Epithelial cell of prostate (primary cell): ENCODE results near the gene YWHAQ.

Source experiments
- DNase-seq: peaks from one replicate; pipeline ENCODE4 v3.0.0-alpha.2; 2011; ENCODE audit warnings: low read depth, low spot score
- H3K27ac ChIP-seq: fragments of 450-650 bp; 2 replicates; pipeline ENCODE4 v1.5.1; 2017; ENCODE audit warnings: mild to moderate bottlenecking

Gene YWHAQ

DNA sequence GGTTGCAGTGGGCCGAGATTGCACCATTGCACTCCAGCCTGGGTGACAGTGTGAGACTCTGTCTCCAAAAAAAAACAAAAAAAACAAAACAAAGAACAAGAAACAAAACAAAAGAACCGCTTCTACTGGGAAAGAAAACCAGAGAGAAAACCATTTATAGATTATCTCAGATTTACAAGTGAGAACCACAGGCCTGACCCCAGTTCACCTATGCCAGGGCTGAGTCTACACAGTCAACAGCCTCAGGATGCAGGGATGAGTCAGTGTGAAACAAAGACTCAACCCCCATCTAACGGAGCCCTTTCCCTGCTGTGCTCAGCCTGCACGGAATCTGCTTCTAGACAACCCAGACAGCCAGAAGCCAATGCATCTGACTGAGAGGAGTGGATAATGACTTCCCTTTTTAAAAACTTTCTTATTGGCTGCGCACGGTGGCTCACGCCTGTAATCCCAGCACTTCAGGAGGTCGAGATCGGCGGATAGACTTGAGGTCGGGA lies 25.5 kb upstream of the YWHAQ start:
- H3K27ac ChIP-seq = peak overlapping the region; percentile 89
- DNase-seq = peak; percentile 83

DNA sequence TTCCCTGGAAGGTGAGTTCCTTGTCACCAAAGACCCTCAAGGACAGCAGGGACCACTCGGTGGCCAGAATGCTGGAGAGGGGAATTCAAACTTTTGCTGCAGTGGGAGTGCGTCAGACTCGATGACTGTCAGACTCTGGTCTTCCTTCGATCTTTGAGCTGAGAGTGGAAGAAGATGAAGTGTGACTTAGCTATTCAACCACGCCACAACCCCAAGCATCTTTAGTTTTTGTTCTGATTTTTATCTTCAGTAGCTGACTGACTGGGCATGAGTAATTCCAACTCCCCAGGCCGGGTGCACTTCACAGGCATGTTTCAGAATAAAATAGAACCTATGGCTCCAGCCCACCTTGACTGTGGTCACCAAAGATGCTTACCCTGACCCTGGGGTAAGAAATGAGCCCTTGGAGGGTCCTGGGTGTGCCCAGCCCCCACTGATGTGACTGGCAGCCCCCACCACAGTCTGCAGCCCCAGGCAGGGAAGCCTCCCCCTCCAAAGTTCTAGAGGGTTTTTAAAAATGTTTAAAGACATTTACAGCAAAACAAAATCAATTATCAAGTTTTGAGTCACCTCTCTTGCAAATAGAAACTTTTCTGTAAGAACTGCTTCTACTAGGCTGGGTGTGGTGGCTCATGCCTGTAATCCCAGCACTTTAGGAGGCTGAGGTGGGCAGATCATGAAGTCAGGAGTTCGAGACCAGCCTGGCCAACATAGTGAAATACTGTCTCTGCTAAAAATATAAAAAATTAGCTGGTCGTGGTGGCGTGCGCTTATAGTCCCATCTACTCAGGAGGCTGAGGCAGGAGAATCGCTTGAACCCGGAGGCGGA lies 24.9 kb upstream of the YWHAQ start:
- DNase-seq = peak; percentile 69
- peak overlapping the region; percentile 89 for H3K27ac ChIP-seq

DNA sequence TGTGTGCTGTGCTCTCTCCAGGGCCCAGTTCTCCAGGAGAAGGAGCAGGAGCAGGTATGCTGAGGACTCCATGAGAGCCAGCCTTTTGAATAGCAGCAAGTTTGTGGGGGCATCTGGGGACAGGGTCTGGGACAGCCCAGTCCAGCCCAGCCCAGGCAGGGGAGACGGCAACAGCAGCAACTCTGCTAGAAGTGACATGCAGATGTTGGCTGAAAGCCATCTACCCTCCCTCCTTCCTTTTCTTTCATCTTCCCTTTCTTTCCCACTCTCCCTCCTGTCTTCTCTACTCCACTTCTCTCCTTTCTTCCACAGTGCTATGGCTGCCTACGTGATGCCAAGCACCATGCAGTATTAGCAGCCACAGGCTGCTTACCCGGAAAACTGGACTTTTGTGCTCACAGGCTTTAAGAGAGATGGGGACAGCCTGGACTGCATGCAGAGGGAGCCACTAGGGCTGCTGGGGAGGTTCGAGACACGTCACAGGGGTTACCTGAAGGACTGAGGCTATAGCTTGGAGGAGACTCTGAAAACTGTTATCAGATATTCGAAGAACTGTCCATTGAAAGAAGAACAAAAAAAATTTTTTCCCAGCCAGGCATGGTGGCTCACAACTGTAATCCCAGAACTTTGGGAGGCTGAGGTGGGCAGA lies 23.8 kb upstream of the YWHAQ start:
- peak overlapping the region; percentile 89 for H3K27ac ChIP-seq
- no peak for DNase-seq

DNA sequence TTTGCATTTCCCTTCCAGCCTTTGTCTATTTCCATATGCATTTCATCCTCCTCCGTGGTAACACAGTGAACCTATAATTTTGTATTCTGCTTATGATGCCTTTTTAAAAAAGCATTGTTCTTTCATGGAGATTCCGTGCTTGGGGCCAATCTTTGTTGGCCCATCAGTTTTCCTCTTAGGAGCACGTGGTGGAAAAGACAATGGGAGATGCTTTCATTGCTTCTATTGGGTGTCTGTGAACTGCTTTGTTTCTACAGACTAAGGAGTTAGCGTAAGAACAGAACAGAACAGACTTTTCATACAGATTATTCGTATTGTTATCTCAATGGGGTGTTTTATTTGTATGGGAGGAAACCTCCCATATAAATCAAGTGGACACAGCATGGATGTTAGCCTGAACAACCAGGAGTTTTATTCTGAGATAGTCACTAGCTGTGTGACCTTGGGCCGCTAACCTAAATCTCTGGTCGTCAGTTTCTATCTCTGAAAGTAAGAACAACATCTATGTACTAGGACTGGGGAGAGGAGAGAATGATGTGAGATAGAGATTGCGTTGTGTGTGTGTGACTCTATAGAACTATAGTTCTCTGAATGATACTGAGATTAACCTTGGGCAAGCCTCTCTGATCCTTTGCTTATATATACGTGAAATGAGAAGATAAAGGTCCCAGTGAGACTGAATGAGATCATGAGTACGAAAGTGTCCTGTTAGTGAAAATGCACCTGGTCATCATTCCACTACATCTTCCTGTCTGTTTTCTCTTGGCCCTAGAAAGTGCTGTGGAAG lies 22.9 kb upstream of the YWHAQ start:
- no peak overlapping the region for H3K27ac ChIP-seq
- no peak for DNase-seq

DNA sequence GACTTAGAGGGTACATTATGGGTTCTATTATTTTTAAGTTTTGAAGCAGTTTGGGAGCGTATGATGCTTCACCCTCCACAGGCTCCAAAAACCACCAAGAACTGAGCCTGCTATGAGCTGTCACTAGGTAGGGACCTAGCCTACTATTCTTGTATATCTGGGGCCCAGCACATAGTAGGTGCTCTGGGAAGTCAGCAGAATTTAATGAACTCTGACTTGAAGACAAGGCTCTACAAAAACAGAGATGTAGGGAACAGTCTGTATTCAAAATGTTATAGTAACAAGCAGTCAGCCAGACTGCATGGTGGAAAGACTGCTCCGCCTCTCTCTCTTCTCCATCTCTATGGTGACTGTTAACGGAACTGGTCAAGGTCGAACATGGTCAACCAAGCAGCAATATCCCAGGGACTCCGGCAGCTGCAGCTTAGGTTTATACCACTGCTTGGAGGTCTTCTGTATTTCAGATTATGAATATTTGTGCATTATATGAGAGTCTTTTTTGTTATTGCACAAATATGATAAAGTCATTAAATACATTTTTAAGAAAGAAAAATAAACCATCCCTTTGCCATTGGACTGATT lies 22.2 kb upstream of the YWHAQ start:
- DNase-seq = no peak
- no peak overlapping the region for H3K27ac ChIP-seq

DNA sequence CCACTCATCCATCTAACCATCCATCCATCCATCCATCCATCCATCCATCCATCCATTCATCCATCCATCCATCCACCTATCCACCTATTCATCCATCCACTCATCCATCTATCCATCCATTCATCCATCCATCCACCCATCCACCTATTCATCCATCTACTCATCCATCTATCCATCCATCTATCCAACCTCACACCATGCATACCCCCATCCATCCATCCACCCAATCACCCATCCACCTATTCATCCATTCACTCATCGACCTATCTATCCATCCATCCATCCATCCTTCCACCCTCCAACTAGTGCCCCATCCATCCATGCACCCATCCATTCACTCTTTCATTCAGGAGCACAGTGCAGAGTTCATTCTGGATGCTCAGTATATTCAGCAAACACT lies 21.5 kb upstream of the YWHAQ start:
- DNase-seq = no peak
- no peak overlapping the region for H3K27ac ChIP-seq

DNA sequence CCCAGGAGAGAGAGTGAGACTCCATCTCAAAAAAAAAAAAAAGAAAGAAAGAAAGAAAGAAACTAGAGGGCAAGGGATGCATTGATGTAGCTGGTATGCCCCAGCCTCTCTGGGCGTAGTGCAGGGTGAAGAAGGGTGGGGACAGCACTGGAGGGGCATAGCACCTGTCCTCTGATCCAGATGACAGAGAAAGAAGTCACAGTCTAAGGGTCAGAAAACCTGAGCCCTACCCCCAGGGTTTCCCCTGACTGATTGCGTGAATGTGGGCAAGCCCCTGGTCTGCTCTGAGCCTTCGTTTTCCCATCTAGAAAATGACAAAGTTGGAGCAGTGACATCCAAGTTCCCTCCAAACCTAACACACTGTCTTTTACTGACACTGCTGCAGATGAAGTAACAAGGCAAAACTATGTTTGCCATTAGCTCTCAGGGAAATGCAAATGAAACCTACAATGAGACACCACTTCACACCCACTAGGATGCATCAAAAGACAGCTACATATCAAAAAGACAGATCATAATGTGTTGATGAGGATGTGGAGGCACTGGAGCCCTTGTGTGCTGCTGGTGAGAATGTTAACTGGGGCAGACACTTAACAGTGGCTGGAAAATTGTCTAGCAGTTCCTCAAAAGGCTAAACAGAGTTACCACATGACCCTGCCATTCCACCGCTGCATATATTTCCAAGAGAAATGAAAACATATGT lies 19.5 kb upstream of the YWHAQ start:
- H3K27ac ChIP-seq = no peak overlapping the region
- DNase-seq = no peak

DNA sequence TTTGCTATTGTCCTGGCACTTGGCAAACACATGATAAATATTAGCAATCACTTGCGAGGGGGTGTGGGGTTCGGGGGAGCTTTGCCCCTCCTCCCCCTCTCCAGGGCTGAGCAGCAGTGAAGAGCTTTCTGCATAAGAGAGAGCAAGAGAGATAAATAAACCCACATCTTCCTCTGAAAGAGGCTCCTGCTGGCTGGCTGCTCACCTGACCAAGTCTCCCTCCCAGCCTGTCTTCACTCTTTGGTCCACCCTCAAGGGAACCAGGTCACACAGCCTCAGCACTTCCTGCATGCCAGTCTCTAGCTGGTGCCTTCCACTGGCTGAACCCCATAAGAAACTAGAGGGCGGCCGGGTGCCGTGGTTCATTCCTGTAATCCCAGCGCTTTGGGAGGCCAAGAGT lies 18.5 kb upstream of the YWHAQ start:
- H3K27ac ChIP-seq = no peak overlapping the region
- DNase-seq = no peak

DNA sequence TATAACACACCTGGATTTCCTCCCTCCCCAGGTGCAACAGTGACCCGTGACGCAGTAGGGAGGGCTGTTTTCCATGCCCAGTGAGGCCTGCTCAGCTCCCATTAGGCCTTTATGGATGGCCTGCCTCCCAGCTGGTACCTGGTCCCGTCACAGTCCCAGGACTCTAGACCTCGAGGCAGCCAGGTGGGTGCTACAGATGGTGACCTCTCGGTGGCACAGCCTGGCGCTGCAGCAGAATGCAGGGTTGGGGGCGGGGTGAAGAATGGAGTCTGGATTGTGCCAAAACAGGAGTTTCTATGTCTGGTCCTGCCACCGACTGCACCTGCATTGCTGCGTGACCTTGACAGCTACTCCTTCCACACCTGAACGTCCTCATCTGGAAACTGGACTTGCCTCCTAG lies 18.0 kb upstream of the YWHAQ start:
- DNase-seq = no peak
- no peak overlapping the region for H3K27ac ChIP-seq

DNA sequence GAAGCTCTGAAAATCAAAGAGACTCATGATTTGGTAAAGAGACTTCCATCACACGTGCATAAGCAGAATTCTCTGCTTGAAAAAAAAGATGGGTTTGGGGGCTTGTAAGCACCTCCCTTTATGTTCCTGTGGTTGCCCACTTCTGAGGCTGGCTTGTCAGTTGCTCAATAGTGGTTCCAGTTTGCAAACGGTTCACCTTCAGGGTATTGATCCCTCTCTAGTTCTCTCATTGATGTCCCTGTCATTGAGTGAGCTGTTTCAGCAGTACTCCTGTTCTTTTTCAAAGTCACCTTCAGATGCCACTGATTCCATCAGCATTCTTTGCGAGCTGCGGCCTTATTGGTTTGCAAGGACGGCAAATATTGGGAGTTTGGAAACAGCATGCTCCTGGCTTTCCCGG lies 17.1 kb upstream of the YWHAQ start:
- no peak overlapping the region for H3K27ac ChIP-seq
- DNase-seq = no peak

DNA sequence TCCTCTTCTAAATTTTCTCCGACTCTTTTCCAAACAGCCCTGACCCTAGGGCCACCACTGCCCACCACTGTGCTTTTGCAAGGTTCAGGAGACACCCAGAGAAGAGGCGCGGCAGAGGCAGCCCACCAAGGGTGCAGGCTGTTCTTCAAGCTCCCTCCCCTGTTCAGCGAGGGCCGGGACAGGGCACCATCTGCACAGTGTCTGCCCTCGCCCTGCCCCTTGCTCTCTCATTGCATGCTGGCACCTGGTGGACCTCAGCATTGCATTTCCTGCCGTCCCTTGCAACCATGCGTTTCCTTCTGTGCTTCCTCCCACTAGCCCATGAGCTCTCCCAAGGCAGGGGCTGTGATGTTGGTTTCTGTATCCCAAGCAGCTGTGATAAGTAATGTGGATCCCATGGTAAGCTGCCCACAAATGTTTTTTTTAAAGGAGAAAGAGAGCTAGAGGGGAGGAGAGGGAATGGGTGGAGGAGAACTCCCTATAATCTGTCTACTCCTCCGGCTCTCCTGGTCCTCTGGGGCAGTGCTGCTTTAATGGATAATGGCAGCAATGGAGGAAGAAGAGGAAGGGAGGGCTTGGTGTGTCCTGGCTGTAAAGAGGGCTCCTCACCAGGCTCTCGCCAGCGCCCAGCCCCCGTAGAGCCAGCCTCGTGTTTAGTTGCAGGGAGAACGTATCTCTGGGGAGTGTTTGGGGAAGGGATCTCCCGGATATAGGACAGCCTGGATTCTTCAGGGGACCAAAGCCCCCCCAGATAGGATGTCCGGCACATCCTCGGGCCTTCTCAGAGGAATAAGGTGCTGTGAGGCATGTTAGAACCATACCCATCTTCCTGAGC lies 15.6 kb upstream of the YWHAQ start:
- H3K27ac ChIP-seq = no peak overlapping the region
- no peak for DNase-seq

DNA sequence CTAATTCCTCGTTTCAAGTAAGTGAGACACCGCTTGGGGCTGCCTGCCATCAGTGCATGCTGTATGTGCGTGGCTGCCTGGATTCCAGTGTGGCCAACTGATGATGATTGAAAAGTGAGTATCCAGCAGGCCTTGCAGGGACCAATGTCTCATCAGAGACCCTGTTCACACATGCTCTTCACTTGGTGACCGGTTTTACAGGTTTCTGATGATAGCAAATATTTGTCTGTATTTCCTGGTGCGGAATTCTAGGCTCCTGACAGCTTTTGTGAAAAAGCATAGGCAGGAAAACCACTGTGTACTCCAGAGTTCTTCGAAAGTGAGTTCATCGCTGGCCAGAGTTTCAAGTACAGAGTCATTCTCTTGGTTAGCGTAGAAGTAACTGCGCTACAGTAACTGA lies 13.8 kb upstream of the YWHAQ start:
- H3K27ac ChIP-seq = peak overlapping the region; percentile 92
- DNase-seq = peak; percentile 97

DNA sequence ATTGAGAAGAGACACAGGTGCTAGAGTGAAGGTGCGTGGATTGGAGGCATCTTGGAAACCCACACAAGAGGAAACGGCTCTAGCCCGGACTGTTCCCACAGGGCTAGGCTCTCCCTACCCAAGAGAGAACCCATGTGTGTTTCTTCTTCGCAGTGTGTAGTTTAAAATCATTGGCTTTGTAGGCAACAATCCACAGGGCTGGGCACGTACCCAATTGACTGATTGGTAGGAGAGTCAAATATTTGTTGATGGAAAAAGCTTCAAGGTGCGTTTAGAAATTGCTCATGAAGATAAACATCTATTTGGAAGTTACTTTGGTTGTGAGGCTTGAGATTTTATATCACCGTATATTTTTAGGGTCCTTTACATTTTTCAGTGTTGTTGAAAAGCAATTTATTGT lies 13.2 kb upstream of the YWHAQ start:
- no peak for DNase-seq
- H3K27ac ChIP-seq = peak overlapping the region; percentile 92

DNA sequence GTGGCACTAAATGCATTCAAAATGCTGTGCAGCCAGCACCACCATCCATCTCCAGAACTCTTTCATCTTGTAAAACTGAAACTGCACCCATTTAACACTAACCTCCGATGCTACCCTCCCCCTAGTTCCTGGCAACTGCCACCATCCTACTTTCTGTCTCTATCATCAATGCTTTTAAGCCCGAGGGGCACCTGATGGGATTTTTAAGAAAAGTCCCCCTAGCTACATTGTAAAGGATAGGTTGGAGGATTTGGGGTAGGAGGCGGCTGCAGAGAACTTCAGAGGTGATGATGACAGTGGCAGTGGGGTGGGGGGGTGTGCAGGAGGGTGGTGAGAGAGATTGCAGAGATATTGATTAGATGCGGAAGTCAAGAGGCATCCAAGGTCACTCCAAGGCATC lies 10.8 kb upstream of the YWHAQ start:
- DNase-seq = no peak
- no peak overlapping the region for H3K27ac ChIP-seq

DNA sequence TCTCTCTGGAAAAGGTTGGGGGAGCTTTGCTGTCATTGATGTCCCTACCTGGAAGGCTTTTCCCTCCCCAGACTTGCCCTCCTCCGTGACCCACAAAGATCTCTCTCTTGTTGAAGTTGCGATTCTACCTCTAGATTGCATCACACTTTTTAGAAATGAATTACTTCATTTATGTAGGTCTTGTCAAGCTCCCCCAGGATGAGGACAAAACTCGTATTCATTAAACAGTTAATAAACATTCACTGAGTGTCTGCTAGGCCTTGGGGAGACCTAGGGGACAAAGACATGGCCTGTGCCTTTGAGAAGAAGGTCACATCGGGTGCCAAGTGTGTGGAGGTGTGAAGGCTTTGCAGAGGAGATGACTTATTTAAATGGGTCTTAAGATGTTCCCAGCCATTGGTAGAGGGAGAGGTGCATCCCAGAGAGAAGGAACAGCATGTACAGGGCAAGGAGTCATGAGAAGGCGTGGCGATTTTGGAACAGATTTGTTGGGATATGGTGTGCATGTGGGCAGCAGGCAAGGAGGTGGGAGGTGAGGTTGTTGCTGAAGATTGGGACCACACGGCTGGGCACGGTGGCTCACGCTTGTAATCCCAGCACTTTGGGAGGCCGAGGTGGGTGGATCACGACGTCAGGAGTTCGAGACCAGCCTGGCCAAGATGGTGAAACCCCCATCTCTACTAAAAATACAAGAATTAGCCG lies 9.8 kb upstream of the YWHAQ start:
- no peak for DNase-seq
- H3K27ac ChIP-seq = no peak overlapping the region

DNA sequence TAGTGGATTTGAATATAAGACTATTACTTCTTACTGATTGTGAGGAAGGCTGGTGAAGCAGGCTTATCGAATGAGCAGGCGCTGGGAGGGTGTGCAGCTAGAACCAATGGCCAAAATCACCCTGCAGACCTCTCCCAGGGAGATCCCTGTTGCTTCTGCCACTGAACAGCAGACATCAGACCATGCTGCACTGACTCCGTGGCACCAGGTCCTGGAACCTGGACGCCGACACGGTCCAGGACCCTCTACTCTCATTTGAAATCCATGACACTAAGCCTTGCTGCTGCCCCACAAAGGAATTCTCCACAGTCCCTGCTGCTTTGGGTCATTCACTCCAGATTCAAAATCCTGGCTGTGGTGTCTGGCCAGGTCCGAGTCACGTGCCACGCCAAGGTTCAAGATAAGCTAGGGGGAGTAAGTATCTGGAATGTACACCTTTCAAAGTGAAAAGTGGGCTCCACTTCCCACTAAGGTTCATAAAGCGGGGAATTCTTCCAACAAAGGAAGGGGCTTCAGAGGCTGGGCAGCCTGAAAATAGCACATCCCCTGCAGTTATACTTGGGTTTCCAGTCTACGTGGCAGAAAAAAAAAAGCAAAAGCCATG lies 9.0 kb upstream of the YWHAQ start:
- H3K27ac ChIP-seq = no peak overlapping the region
- DNase-seq = no peak

DNA sequence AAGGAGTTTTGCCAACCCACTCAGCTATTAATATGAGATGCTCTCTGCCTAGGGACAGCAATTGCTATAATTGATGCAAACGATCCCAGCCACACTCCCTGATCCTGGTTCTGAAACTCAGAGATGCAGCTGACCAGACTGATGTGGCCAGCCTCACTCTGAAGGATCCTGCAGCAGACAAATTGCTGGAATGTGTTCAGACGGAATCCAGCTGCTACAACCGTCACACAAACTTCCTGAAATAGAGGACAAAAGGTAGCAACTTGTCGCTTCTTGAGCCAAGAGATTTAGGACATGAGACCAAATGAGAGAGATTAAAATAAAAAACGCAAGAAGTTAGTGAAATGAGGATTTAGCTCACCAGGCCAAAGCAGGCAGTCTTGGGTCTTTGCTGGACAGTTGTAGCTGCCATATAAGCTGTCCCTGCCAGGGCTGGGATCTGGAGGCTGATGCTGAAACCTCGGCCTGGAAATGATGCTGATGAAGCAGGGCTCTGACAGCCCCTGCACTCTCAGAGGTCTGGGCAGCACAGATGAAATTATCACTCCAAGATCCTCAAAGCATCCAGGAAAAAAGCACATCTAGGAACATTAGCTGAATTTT lies 8.3 kb upstream of the YWHAQ start:
- no peak for DNase-seq
- no peak overlapping the region for H3K27ac ChIP-seq

DNA sequence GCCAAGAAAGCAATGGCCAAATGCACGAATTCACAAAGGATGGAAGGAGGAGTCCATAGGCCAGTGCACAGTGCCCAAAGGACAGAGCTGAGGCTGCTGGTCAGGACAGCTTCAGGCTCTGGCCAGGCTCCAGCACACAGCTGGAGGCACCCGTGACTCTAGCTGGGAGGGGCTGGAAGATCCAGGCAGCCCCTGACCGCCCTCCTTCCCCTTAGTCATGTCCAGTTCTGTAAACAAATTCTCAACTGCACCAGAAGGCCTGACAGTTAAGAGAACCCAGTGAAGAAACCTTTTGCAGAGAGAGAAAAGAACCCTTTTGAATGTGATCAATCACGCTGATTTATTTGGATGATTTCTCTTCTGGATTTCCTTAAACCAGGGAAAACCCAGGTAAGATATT lies 7.7 kb upstream of the YWHAQ start:
- H3K27ac ChIP-seq = no peak overlapping the region
- no peak for DNase-seq
